Epithelial cell of esophagus (primary cell): Measurements from ENCODE around the gene VRK3.

ENCODE experiments used
- DNase-seq: peaks from one replicate; pipeline ENCODE4 v3.0.0; 2010; ENCODE audit warnings: low read depth
- H3K4me3 ChIP-seq: 2 replicates; pipeline ENCODE4 v1.5.1; 2011; ENCODE audit warnings: mild to moderate bottlenecking, low read length, control low read depth
- CTCF ChIP-seq: IDR thresholded peaks from 2 replicates; pipeline ENCODE4 v1.5.1; 2011; ENCODE audit warnings: low read depth, mild to moderate bottlenecking, low read length, control low read depth, inconsistent platforms; ENCODE audit not compliant: insufficient read depth; ENCODE audit errors: missing control alignments

Gene VRK3

GRCh38 chr19:49930483-49931011, 94.6 kb downstream of the VRK3 start:
- no peak for DNase-seq
- TF ChIP-seq CTCF, result no peak
- H3K4me3 ChIP-seq, result no peak overlapping the region

- TF ChIP-seq CTCF, result no peak
- peak; percentile 94 for DNase-seq
- peak overlapping the region; percentile 91 for H3K4me3 ChIP-seq
These were observed 95.3 kb downstream of the VRK3 start for GRCh38 chr19:49929611-49930482.

- H3K4me3 ChIP-seq, result peak within 1 kb of the TSS; percentile 91
- DNase-seq, result peak; percentile 74
- no peak for TF ChIP-seq CTCF
These were observed 96.0 kb downstream of the VRK3 start, which contains the start of the genes ATF5 and NUP62 for GRCh38 chr19:49929121-49929610. ATF5 (plus strand) TSS chr19:49929205; CDS start chr19:49930851, 1,646 bp downstream. NUP62 (minus strand) TSS chr19:49929504; CDS start chr19:49909807, 19,697 bp downstream.

- no peak for TF ChIP-seq CTCF
- no peak overlapping the region for H3K4me3 ChIP-seq
- DNase-seq, result no peak
These were observed 97.5 kb downstream of the VRK3 start for GRCh38 chr19:49927526-49928264.

- DNase-seq, result no peak
- TF ChIP-seq CTCF, result no peak
- no peak overlapping the region for H3K4me3 ChIP-seq
These were observed 98.7 kb downstream of the VRK3 start for GRCh38 chr19:49926515-49926914.
